OCI-LY7 (cell line): ENCODE measurements around the gene UFD1. TPM values are rescaled to one million over a fixed set of nuclear protein-coding genes. Genes with fewer than 3 reads are reported as not detected.

Source experiments
- BruUV-seq: library from RNA; stranded (reverse); fragments of 400-500 nt; replicated peaks from 2 replicates; lab custom pipeline; 2021; lab: Mats Ljungman, UMichigan
- CTCF ChIA-PET: fragments of 300-600 bp; sonication (Branson Sonifier 250); formaldehyde crosslinking; loops from one replicate; lab custom pipeline; 2022; ENCODE audit warnings: antibody characterized with exemption; ENCODE audit not compliant: unreplicated experiment; lab: Charles Lee
- POLR2A ChIA-PET: fragments of 300-600 bp; sonication (Branson Sonifier 250); formaldehyde crosslinking; loops from one replicate; lab custom pipeline; 2022; ENCODE audit warnings: antibody characterized with exemption; lab: Charles Lee
- DNase-seq: peaks from one replicate; pipeline ENCODE4 v3.0.0-alpha.2; 2015; ENCODE audit warnings: low spot score
- H2AFZ ChIP-seq: fragments of 200-600 bp; sonication (generic), shearing (Covaris generic); 2 replicates; pipeline ENCODE4 v1.6.1; 2014; ENCODE audit warnings: mild to moderate bottlenecking, antibody characterized with exemption, low read length, moderate library complexity
- H3K27ac ChIP-seq: fragments of 200-600 bp; sonication (generic); 2 replicates; pipeline ENCODE4 v1.5.1; 2014; ENCODE audit warnings: mixed run types, low read depth, mild to moderate bottlenecking, moderate library complexity, low read length, inconsistent platforms; ENCODE audit not compliant: poor library complexity, severe bottlenecking
- H3K36me3 ChIP-seq: fragments of 200-600 bp; sonication (generic); 2 replicates; pipeline ENCODE4 v1.6.1; 2014; ENCODE audit warnings: mild to moderate bottlenecking, antibody characterized with exemption, low read length, moderate library complexity, mixed read lengths; ENCODE audit not compliant: insufficient read depth
- H3K4me1 ChIP-seq: fragments of 200-600 bp; sonication (generic); 2 replicates; pipeline ENCODE4 v1.5.1; 2014; ENCODE audit warnings: mild to moderate bottlenecking, low read length; ENCODE audit not compliant: insufficient read depth, poor library complexity, severe bottlenecking
- H3K4me2 ChIP-seq: fragments of 200-600 bp; sonication (generic); 2 replicates; pipeline ENCODE4 v1.6.1; 2014; ENCODE audit warnings: mild to moderate bottlenecking, low read length
- H3K4me3 ChIP-seq: fragments of 200-600 bp; sonication (generic); 2 replicates; pipeline ENCODE4 v1.5.1; 2014; ENCODE audit warnings: mild to moderate bottlenecking, low read depth, low read length; ENCODE audit not compliant: poor library complexity, severe bottlenecking
- H3K79me2 ChIP-seq: fragments of 200-600 bp; sonication (generic); 2 replicates; pipeline ENCODE4 v1.6.1; 2016; ENCODE audit warnings: low read depth, mild to moderate bottlenecking, low read length, moderate library complexity, mixed read lengths; ENCODE audit not compliant: insufficient read depth
- H3K9me2 ChIP-seq: fragments of 200-600 bp; sonication (generic); 2 replicates; pipeline ENCODE4 v1.6.1; 2016; ENCODE audit warnings: mild to moderate bottlenecking, low read length, mixed read lengths; ENCODE audit not compliant: insufficient read depth
- H3K9me3 ChIP-seq: fragments of 200-600 bp; sonication (generic); 2 replicates; pipeline ENCODE4 v1.6.1; 2014; ENCODE audit warnings: mild to moderate bottlenecking, mixed run types, low read length, mixed read lengths
- H4K20me1 ChIP-seq: fragments of 200-600 bp; sonication (generic); 2 replicates; pipeline ENCODE4 v1.6.1; 2014; ENCODE audit warnings: mild to moderate bottlenecking, antibody characterized with exemption, low read length, moderate library complexity, mixed read lengths; ENCODE audit not compliant: insufficient read depth
- EZH2phosphoT487 ChIP-seq: fragments of 200-600 bp; sonication (generic); IDR thresholded peaks from 2 replicates; pipeline ENCODE4 v1.6.1; 2018; ENCODE audit warnings: low read depth, borderline replicate concordance, mild to moderate bottlenecking, mixed run types, antibody characterized with exemption, low read length, moderate library complexity, mixed read lengths
- intact Hi-C: fragments of 100-400 bp; cut with micrococcal nuclease; formaldehyde crosslinking; loops from one replicate; pipeline ENCODE4 v1.10.0; 2022; ENCODE audit not compliant: unreplicated experiment
- total RNA-seq, 2 experiments: library from RNA; depleted of rRNA in 1 of 2; stranded (reverse); fragments of >200 nt in 1 of 2; shearing (Covaris generic) in 1 of 2; gene quantifications; 2 replicates each; pipeline ENCODE4 v1.2.3, GENCODE V29; 2014 to 2022
- TF ChIP-seq, protein P1 (sequence below): fragments of 200-600 bp; sonication (generic); conservative IDR thresholded peaks from 2 replicates; pipeline ENCODE4 v1.5.1; 2014; ENCODE audit warnings: mild to moderate bottlenecking, antibody characterized with exemption, low read length, moderate library complexity, mixed read lengths

The UFD1 gene
- total RNA-seq, 2 experiments from 2014 or later = 60.1 to 70.8 TPM

DNA sequence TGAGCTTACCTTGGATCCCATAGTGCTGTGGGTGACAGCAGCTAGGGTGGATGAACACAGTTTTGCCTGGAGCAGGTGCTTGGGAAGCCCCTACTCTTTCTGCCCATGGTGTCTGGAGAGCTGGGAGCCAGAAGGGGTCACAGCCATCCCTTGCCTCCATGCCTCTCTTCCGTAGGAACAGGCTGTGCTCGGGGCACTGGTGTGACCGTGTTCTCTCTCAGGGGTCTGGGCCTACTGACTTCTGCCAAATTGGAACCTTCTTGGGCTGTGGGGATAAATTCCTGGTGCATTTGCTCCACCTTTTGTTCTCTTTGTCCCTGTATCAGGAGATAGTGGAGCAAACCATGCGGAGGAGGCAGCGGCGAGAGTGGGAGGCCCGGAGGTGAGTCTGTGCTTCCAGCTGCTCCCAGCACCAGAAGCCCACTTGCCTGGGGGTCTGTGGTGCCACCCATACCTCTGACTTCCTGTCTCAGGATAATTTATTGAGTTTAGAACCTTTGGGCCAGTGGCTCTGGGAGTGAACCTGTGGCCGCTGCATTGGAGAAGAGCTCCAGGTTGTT, 15.1 kb upstream of the UFD1 start:
- Histone ChIP-seq H3K4me2 (no peak overlapping the region), H3K4me1 (no peaks in the 10 kb centered on the region), H3K27ac (no peak overlapping the region), H3K9me2 (no peaks in the 10 kb centered on the region), H4K20me1 (peaks cover 9% of the 10 kb centered on the region; the same call in 1 of the 2 replicates), H3K4me3 (no peak overlapping the region), H3K36me3 (peaks cover 91% of the 10 kb centered on the region), H3K9me3 (no peaks in the 10 kb centered on the region), H3K79me2 (peaks cover 7% of the 10 kb centered on the region; the same call in 1 of the 2 replicates), H2AFZ (no peak overlapping the region)
- no peak for TF ChIP-seq EZH2phosphoT487
- TF ChIP-seq, protein P1, sequence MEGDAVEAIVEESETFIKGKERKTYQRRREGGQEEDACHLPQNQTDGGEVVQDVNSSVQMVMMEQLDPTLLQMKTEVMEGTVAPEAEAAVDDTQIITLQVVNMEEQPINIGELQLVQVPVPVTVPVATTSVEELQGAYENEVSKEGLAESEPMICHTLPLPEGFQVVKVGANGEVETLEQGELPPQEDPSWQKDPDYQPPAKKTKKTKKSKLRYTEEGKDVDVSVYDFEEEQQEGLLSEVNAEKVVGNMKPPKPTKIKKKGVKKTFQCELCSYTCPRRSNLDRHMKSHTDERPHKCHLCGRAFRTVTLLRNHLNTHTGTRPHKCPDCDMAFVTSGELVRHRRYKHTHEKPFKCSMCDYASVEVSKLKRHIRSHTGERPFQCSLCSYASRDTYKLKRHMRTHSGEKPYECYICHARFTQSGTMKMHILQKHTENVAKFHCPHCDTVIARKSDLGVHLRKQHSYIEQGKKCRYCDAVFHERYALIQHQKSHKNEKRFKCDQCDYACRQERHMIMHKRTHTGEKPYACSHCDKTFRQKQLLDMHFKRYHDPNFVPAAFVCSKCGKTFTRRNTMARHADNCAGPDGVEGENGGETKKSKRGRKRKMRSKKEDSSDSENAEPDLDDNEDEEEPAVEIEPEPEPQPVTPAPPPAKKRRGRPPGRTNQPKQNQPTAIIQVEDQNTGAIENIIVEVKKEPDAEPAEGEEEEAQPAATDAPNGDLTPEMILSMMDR = no peak
- ChIA-PET CTCF (no interaction called here), POLR2A (no interaction called here)
- no peak for DNase-seq
- intact Hi-C loops = no loop called here
- no TSS peak for BruUV-seq

DNA sequence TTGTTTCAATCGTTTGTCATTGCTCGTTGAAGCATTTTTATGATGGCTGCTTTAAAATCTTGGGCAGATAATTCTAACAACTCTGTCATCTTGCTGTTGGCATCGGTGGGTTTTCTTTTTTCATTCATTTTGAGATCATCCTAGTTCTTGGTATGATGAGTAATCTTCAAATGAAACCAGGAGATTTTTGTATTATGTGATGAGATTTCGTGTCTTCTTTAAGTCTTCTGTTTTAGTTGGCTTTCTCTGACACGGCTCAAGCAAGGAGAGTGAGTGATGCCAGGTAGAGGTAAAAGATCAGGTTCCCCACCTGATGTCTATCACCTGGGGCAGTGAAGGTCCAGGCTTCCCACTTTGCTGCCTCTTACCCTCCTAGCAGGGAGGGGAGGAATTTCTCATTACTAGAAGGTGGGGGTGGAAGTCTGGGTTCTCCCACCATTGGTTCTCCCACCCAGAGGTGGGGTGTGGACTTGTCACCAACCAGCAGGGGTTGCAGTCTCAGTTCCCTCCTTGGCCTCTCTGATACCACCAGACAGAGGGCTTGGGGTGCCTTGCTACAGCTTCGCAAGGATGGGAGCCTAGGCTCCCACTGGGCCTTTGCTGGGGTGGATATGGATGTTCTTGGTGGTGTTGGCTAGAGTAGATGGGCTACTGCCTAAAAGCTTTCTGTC, 13.6 kb upstream of the UFD1 start:
- Histone ChIP-seq H3K4me3 (no peak overlapping the region), H3K9me3 (no peaks in the 10 kb centered on the region), H3K36me3 (peaks cover 91% of the 10 kb centered on the region), H3K4me1 (no peaks in the 10 kb centered on the region), H3K27ac (no peak overlapping the region), H2AFZ (no peak overlapping the region), H3K79me2 (peaks cover 7% of the 10 kb centered on the region; the same call in 1 of the 2 replicates), H4K20me1 (peaks cover 9% of the 10 kb centered on the region; the same call in 1 of the 2 replicates), H3K9me2 (no peaks in the 10 kb centered on the region), H3K4me2 (no peak overlapping the region)
- TF ChIP-seq, protein P1 = no peak
- no peak for TF ChIP-seq EZH2phosphoT487
- intact Hi-C loops = no loop called here
- ChIA-PET POLR2A (interaction anchor here (0.6 kb wide), 1 partner anchor 389 kb away, joined by 4 read pairs; no protein-coding TSS in a partner anchor), CTCF (no interaction called here)
- BruUV-seq = no TSS peak
- no peak for DNase-seq
